HT1080 (cell line): ENCODE data around the gene SMIM27. TPM values are rescaled to one million over a fixed set of nuclear protein-coding genes. Genes with fewer than 3 reads are reported as not detected.
"Not testable (repeated sequence)": the region's sequence is repeated elsewhere in the genome, so short reads cannot be mapped to it uniquely, and the experiment has no call there.

Experiments
- DNase-seq: peaks from one replicate; pipeline ENCODE4 v3.0.0-alpha.2; 2015; ENCODE audit warnings: low read depth
- polyA plus RNA-seq, 2 experiments: library from polyadenylated mRNA; depleted of rRNA; stranded (reverse); fragments of >200 nt; gene quantifications; 2 replicates each; pipeline ENCODE4 v1.2.3, GENCODE V29; 2015
- total RNA-seq: library from RNA; depleted of rRNA; stranded (reverse); fragments of >200 nt; shearing (Covaris generic); gene quantifications from 2 replicates; pipeline ENCODE4 v1.2.3, GENCODE V29; 2014; rRNA removed

SMIM27 gene
- total RNA-seq, result 9.2 and 12.1 TPM in 2 replicates
- polyA plus RNA-seq (2015; cell fraction: cytosol; rRNA removed), result 2.9 and 5.2 TPM in 2 replicates
- polyA plus RNA-seq (2015; cell fraction: nucleus; rRNA removed), result 0.60 and 1.9 TPM in 2 replicates

DNA sequence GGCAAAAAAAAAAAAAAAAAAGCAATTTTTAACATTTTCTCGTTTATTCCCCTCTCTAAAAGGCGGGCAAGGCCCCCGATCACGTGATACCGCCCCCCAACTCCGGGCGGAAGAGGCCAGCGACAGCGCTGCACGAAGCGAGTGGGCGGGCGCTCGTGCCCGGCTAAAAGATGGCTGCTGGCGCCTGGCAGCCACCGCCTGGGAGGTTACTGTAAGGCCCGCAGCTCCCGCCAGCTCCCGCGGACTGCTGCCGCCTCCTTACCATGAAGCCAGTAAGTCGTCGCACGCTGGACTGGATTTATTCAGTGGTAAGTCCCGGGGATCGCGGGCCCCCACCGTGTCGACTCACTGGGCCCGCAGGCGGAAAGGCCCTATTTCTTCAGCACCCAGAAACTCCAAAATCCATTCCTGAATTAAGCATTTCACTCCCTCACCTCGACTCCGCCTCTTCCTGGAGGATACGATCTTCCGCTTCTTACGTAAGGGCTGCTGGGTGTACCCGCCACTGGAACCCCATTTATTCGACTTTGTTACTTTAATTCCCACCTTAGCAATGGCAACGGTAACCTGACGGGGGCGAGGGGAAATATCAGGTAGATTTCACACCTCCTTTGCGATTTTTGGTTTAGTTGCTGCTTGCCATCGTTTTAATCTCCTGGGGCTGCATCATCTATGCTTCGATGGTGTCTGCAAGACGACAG lies at the start of gene SMIM27, which contains the start of gene TOPORS:
Gene SMIM27, plus strand, starts transcription at position 156 of the 701 bp plus-strand sequence. Its CDS starts 108 bp downstream, at position 264.
Gene TOPORS, minus strand, starts transcription at position 415 of the 701 bp plus-strand sequence. Its CDS starts 150 bp downstream, at position 265.
- DNase-seq, result peak; percentile 91

DNA sequence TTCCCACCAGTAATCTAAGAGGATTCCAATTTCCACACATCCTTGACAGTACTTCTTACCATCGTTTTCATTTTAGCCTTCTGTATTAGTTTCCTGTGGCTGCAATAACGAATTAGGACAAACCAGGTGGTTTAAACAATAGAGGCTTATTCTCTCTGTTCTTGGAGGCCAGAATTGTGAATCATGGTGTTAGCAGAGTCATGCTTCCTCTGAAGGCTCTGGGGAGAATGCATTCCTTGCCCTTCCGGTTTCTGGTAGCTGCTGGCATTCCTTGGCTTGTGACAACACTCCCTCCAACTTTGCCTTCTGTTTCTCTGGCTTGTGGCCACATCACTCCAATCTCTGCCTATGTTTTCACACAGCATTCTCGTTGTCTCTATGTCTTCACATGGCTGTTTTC lies 49.7 kb upstream of the SMIM27 start:
- DNase-seq, result peak; percentile 98

GRCh38 chr9:32503008-32503407 lies 49.1 kb upstream of the SMIM27 start:
- DNase-seq, result no peak

GRCh38 chr9:32508728-32509127 lies 43.4 kb upstream of the SMIM27 start:
- DNase-seq, result no peak

- DNase-seq, result no peak
These were observed 35.9 kb upstream of the SMIM27 start for GRCh38 chr9:32516241-32516640.

GRCh38 chr9:32518276-32518675 lies 33.9 kb upstream of the SMIM27 start:
- no peak for DNase-seq

DNA sequence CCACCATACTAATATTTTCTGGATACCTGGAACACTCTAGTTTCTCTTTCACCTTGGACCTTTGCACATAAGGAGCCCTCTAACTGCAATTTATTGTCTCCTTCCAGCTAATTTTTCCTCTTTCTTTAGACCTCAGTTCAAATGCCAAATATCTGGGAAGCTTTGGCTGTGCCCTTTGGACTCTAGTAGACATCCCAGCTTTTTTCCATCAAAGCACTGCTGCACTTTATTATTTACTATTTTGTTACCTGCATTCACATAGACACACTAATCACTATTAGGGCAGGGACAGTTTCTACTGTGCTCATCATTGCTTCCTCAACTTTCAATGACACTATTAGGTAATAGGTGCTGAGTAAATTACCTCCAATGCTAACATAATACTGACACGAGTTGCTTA lies 28.2 kb upstream of the SMIM27 start:
- DNase-seq, result no peak

DNA sequence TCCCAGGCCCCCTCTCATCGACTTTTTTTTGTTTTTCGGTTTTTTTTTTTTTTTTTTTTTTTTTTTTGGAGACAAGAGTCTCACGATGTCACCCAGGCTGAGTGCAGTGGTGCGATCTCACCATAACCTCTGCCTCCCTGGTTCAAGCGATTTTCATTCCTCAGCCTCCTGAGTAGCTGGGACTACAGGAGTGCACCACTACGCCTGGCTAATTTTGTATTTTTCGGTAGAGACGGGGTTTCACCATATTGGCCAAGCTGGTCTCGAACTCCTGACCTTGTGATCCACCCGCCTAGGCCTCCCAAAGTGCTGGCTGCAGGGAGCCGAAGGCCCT lies 27.6 kb upstream of the SMIM27 start:
- DNase-seq, result not testable (repeated sequence)

DNA sequence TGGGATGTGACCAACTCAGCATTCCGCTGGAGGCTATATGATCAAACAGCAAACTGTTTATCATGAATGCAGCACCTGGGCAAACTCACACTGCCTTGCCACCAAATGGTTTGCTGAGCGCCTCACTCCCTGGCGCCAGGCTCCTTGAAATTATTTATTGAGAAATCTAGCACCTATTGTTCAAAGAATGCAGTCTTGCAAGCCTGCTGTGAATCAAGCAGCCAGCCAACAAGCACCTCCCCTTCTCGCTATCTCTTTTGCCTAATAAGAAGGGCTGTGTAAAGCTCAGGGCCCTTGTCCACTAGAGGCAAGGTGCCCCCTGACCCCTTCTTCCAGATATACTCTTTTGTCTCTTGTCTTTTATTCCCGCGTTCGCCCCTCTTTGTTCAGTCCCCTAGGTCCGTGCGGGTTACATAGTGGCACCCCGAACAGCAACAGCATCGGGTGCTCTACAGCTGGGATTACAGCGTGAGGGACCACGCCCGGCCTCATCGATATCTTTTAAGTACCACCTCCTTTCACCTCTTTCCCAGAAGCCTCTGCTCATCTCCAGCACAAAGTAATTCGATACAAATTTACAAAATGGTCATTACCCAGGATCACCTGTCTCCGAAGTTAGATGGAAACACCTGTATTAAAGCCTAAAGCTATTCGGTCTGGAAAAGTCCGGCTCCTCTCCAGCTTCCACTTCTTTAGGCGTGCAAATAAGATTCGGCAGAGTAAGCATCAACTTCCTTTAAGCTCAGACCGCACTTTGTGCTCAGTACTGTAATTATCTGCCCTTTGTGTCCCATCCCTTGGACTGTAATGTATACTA lies 27.0 kb upstream of the SMIM27 start:
- DNase-seq, result no peak

GRCh38 chr9:32525709-32526030 lies 26.5 kb upstream of the SMIM27 start:
- peak; percentile 11 for DNase-seq

GRCh38 chr9:32526041-32526706 lies 26.0 kb upstream of the SMIM27 start, which contains the start of gene RIGI:
RIGI (minus strand) TSS chr9:32526196; CDS start chr9:32526166, 30 bp downstream.
- DNase-seq, result peak; percentile 92

GRCh38 chr9:32526707-32527048 lies 25.4 kb upstream of the SMIM27 start:
- DNase-seq, result no peak

- no peak for DNase-seq
These were observed 18.8 kb upstream of the SMIM27 start for GRCh38 chr9:32533336-32533735.

GRCh38 chr9:32533816-32534215 lies 18.3 kb upstream of the SMIM27 start:
- no peak for DNase-seq

DNA sequence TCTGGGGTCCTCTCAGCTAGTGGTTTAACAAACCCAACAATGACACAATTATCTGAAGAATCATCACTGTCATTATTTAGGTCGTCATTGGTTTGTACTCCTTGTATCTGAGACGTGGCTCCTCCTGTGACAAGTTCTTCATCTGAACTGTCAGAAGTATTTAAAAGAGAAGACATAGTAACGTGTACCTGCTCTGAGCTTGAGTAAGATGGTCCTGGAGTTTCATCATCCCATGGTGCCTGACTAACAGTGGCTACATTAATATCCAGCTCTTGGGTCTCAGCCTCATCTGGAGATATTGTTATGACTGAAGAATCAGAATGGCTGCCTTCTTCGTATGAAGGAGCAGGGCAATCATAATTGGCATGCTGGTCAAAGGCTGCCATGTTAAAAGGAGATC lies 9.1 kb upstream of the SMIM27 start:
- DNase-seq, result no peak

DNA sequence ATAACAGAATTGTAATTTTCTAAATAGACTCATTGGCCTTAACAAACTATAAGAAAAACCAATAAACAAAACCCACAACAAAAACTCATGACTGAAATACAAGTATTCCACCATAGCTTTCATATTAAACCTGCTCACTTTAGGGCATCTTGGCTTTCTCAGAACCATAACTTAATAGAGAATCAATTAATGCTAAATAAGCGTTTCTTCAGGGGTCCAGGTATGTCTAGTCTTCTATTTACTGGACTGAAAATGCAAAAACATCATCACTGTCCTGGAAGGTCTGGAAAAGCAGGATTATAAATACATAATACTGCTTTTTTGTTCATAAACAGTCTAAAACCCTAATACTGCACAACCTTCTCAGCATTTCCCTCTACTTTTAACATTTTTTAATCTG lies 6.2 kb upstream of the SMIM27 start:
- no peak for DNase-seq

- not testable (repeated sequence) for DNase-seq
These were observed 3.9 kb upstream of the SMIM27 start for GRCh38 chr9:32548213-32548612.

DNA sequence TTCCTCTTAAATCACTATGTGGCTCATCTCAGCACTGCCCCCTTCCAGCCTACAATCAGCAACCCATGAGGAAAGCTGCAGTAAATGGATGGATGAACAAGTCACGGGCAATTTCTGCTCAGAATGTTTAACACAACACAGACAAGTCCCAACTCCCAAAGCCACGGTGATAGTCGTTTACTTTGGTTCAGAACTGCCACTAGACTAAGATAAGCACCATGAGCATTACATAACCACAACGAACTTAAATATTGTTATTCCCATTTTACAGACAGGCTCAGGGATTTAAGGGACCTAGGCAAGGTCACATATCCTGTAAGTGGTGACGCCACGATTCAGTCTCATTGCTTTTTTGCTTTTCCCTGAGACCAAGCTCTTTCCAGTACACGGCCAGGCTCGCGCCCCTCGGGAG lies 2.0 kb upstream of the SMIM27 start:
- peak; percentile 26 for DNase-seq

DNA sequence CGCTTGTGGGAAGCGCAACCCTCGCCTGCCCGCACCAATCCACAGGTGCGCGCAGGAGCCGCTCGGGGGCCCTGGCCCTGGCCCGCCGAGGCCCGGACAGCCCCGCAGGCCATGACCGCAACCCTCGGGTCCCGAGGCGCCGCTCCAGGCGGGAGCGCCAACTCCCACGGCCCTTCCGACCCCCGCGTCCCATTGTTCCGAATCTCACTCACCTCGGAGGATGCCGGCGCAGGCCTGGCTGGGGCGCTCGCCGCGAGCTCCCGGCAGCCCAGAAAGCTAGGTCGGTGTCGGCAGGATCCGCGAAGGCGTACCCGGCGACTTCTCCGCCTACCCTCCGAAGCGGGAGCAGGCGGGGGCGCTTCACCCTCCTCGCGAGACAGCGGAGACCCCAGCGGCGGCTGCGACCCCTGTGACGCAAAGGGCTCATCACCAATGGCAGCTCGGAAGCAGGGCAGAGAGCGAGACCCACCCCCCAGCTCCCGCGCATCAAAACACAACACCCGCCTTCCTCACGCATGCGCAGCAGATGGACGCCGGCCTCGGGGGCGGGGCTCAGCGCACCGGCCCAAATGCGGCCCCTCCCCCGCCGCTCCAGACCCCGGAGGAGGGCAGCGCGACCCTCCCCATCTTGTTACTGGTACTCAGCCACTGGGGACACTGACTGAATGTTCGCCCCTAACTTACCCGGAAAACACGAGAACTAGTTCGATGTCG lies 1.4 kb upstream of the SMIM27 start:
- DNase-seq, result peak; percentile 91

DNA sequence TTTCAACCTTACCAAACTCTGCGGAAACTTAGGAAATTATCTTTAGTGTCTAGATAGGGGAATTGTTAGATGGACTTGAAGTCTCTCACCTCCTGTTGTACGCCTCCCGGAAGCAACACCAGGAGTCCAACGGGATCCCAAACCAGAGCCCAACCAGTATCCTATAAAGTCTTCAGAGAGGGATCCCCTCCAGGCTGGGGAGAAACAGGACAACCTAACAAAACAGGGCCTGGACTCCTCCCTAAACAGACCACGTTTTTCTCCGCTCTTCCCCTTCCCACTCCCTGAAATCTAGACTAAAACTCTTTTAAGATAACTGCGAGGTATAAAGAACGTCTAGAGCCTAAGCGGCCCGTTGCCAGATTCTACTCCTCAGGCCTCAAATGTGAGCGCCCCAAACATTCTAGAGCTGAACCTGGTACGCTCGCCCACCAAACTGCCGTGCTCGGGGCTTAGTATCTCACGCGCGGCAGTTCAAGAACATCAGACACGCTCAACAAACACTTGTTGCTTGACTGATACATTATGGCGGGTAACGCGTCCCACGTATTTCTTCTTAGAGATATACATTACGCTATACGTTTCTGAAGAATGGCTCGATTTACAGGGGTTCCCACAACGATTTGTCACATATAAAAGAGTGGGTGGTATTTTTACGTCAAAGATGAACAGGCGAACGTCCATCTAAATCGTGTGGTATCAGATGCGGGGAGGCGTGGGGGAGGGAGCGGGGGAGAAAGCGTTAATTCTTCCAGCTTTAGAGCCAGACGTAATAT lies 663 bp upstream of the SMIM27 start:
- DNase-seq, result no peak

GRCh38 chr9:32554107-32554506 lies 2.0 kb downstream of the SMIM27 start:
- no peak for DNase-seq
